GM12872 (cell line): ENCODE data around the gene UFD1.

Experiments
- TF ChIP-seq, protein P1 (sequence below): IDR thresholded peaks from 3 replicates; pipeline ENCODE4 v1.5.1; 2011; ENCODE audit warnings: low read depth, mild to moderate bottlenecking, low read length, moderate library complexity; ENCODE audit not compliant: insufficient read depth

Gene UFD1

DNA sequence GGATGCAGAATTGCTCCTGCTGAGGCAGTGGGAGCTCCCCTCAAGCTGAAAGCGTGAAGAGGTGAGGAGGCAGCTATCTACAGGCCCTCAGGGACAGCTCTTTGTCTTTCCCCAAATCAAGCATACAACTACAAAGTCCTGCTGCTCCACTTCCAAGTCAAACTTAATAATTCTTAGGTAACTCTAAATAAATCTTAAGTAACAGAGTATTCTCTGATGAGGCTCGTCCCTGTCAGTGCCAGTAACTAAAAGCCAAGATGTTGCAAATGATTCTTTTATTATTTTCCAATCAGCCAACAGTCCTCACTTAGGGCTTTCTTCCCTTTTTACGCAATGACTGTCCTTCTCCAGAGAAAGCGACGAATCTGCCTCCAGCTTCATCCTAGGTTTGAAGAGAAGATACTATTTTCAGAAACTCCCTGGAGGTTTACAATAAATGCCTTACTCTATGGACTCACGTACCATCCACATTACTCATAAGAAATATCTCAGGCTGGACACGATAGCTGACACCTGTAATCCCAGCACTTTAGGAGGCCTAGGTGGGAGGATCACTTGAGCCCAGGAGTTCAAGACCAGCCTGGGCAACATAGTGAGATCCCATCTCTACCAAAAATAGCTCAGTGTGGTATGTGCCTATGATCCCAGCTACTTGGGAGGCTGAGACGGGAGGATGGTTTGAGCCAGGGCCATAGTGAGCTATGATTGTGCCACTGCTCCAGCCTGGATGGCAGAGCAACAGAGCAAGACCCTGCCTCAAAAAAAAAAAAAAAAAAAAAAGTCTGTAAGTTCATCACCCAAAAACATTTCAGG is 28.4 kb downstream of the UFD1 start:
- TF ChIP-seq, protein P1, sequence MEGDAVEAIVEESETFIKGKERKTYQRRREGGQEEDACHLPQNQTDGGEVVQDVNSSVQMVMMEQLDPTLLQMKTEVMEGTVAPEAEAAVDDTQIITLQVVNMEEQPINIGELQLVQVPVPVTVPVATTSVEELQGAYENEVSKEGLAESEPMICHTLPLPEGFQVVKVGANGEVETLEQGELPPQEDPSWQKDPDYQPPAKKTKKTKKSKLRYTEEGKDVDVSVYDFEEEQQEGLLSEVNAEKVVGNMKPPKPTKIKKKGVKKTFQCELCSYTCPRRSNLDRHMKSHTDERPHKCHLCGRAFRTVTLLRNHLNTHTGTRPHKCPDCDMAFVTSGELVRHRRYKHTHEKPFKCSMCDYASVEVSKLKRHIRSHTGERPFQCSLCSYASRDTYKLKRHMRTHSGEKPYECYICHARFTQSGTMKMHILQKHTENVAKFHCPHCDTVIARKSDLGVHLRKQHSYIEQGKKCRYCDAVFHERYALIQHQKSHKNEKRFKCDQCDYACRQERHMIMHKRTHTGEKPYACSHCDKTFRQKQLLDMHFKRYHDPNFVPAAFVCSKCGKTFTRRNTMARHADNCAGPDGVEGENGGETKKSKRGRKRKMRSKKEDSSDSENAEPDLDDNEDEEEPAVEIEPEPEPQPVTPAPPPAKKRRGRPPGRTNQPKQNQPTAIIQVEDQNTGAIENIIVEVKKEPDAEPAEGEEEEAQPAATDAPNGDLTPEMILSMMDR = no peak

GRCh38 chr22:19449422-19449767 is 29.6 kb downstream of the UFD1 start:
- TF ChIP-seq, protein P1 = no peak

GRCh38 chr22:19448739-19449421 is 30.1 kb downstream of the UFD1 start:
- TF ChIP-seq, protein P1 = no peak

DNA sequence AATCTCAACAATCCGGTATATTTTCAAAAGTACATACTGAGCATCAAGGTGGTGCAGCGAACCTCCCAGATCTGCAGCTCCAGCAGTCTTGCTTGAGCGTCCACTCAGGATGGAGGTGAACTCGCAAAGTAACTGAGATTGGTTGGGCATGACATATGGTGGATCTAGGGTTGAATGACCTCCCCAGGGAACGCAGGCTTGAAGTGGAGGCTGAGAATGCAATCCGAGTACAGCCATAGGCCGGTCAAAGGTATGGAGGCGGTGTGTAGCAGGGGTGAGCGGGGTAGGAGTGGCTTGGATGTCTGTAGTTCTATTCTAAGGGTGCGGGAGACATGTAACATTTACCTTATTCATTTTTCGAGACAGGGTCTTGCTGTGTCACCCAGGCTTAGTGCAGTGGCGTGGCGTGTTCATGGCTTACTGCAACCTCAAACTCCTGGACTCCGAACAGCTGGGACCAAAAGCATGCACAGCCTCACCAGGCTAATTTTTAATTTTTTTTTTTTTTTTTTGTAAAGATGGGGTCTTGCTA is 30.9 kb downstream of the UFD1 start:
- TF ChIP-seq, protein P1 = no peak

DNA sequence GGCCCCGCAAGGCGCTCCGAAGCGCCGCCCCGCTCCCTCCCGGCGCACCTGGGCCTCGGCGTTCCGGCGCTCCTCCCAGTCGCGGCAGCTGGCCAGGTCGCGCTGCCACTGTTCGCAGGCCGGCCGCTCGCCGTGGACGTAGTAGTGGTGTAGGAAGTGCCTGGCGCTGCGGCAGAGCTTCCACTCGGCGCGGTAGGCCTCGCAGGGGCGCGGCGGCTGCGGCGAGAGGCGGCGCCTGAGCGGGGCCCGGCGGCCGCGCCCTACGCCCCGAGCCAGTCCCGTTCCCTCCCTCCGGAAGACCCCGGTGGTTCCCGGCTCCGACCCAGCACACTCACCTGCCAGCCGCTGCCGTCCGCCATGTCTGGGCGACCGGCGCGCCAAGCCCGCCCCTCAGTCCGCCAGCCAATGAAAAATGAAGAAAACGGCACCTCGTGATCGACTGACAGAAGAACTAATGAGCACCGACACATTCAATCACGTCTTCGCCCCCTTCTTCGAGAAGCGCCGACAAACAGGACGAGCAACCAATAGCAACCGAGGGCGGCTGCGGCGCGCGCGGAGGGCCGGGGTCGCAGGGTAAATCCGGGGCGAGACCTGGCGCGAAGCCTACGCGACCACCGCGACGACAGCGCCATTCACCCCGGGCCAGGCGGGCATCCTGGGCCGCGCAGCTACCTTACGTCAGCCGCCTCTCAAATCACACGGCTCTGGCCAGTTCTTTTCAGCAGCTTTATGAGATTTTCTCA is 31.5 kb downstream of the UFD1 start, which contains the start of gene C22orf39:
Gene C22orf39 (minus strand): TSS at position 382 of the 746 bp plus-strand sequence. CDS start 23 bp downstream, at position 359.
- TF ChIP-seq, protein P1 = no peak

DNA sequence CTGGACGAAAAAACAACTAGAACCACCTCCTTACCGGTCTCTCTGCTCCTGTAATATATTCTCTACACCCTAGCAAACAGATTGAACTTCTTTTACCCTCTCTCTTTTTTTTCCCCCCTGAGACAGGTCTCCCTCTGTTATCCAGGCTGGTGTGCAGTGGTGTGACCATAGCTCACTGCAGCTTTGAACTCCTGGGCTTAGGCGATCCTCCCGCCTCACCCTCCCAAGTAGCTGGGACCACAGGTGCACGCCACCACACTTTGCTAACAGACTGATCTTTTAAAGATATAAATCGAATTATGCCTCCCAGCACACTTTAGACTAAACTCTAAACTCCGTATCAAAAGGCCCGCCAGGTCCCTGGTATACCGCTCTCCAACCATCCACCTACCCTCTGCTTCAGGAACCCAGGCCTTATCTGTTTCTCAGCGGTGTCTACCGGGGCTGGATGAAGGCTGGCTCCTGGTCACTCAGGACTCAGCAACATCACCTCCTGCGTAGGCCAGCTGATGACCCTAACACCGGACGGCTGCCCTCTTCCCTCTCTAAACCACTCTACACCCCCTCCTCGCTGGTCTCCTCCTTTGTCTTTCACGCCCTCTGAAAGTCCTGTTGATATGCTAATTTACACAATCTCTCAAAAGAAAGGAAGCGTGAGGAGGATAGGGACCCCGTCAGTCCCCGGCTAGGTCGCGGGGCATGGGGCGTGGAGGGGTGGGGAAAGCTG is 32.2 kb downstream of the UFD1 start:
- TF ChIP-seq, protein P1 = no peak
